HG03439 (cell line): ENCODE results near the gene AGBL1.
"Not testable (repeated sequence)": the region's sequence is repeated elsewhere in the genome, so short reads cannot be mapped to it uniquely, and the experiment has no call there.

Experiments used
- ATAC-seq: cut with Tn5 transposase; IDR thresholded peaks from one replicate; pipeline ENCODE4 v1.9.1; 2021; ENCODE audit warnings: mild to moderate bottlenecking, moderate library complexity; ENCODE audit not compliant: unreplicated experiment

The AGBL1 gene

GRCh38 chr15:86392296-86392695 lies 312.6 kb downstream of the AGBL1 start:
- no peak for ATAC-seq

DNA sequence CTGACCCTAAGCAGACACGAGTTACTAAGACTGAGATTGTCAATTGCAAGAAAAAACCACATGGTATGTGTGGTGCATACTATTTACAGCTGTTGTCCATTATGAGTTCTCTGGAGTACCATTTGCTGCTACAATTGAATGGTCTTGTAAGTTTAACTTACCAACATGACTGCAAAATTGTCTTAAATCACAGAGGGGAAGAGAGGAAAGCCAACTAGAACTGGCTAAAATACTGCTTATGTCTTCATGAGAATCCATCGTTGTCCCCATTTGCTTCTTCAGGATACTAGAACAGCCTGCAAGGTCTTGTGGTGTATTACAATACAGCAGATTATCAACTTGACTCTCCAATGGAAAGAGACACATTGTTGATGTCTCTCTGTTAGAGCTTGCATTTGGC lies 313.2 kb downstream of the AGBL1 start:
- no peak for ATAC-seq

DNA sequence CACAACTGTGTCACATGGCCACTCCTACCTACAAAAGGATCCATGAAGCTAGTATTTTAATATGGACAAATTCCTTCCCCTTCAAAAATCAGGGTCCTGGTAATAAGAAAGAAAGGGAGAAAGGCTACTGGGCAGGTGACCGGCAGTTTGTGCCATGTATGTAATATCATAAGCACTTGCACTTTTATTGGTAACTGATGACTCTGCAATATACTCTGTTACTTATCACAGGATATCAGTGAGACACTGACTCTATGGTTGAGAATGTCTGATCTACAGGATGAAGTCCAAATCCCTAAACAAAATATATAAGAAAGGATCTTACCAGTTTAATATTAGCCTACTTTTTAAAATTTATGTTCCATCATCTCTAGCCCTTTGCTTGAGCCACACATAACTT lies 315.2 kb downstream of the AGBL1 start:
- ATAC-seq, result no peak

DNA sequence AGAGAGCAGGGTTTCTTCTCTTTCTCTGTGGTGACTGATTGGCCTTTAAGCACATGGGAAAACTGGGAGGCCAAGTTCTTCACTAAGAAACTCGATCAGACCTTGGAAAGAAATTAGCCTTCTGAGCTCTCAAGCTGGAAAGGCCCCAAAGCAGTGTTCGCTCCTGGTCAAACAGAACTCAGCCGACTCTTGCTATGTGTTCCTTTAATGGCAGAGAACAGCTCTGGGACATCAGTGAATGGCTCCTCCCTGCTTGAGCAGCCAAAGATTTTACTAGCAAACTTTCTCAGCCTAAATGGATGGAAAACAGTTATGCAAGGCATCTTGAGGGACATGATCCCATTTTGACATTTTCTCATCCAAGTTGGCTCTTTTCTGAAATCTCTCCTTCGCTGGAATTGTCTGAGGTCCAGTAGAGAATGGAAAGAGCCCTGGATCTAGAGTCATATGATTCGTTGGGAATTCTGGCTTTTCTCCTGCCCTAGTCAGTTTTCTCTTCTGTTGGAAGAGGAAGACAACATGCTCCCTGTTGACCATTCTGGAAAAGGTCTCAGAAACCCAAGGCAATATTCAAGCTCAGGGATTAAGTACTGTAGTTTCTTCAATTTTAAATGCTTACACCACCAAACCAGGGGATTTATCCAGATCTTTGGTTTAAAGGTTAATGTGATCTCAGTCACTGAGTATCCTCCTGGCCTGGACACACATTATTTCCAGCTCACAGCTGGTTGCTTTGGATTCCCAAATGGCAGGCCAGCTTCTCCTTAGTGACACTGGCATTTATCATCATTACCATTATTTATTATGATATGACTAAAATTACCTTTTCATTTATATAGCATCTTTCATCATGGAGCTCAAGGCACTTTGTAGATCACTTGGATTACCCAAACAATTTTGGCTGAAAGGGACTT lies 319.6 kb downstream of the AGBL1 start:
- no peak for ATAC-seq

DNA sequence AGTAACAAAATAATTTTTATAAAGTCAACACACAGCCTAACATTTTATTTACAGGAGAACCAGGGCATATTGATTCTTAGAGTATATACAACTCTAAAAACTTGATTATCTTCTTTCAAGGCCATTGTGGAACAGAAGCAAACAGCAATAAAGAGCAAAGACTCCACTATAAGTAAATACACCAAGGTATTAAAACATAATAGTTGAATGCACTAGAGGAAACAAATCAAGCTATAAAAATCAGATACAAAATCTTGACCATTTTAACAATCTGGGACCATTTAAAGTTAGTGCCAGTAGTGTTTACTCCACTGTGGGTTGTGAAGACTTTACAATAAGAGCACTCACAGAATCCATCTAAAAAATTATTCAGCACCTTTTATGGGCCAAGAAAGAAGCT lies 323.6 kb downstream of the AGBL1 start:
- no peak for ATAC-seq

GRCh38 chr15:86403914-86404583 lies 324.4 kb downstream of the AGBL1 start:
- ATAC-seq, result no peak

DNA sequence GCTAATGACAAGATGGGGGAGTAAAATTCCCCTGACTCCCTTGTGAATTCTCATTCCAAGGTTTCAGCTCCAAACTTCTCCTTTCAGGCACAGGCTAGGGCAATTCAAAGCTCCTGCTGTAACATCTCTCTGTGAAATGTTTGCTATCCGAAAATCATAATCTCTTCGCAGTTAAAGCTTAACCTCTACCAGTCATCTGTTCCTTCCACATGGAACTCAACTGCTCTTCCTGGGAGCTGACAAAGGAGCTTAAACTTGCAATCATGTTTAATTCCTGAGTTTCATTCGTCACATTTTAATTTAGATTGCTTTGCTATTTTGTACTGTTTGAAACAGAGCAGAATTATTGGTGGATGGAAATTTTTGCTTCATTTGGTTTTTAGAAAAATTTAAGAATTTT lies 328.6 kb downstream of the AGBL1 start:
- no peak for ATAC-seq

DNA sequence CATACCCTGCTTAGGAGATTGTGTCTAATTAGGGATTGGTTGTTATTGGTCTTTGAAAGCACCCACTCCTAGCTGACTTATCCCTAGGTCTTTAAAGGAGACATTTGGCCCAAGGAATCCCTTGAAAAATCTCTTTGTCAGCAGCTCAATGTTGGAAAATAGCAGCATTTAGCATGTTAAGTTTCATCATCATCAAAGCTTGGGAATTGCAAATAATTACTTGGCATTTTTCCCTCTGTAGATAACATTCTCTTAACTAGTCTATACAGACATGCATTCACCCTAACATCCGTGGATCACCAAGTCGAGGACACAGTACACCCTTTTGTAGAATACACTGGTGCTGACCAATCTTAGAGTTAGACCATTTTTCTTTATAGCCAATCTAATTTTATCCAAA lies 332.2 kb downstream of the AGBL1 start:
- ATAC-seq, result no peak

DNA sequence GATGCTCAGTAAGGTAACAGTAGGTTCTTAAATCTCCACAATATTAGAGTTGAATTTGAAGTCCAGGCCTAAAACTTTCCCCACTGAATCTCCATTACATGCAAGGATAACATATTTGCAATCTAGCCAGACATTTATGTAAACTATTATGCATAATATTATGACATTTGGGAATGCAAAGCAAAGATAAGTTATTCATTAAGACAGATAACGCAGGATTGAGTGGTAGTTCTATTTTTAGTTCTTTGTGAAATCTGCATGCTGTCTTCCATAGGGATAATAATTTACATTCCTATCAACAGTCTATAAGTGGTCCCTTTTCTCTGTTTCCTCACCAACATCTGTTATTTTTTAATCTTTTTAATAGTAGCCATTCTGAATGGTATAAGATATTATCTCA lies 333.5 kb downstream of the AGBL1 start:
- ATAC-seq, result no peak

GRCh38 chr15:86425746-86426145 lies 346.1 kb downstream of the AGBL1 start:
- ATAC-seq, result no peak

DNA sequence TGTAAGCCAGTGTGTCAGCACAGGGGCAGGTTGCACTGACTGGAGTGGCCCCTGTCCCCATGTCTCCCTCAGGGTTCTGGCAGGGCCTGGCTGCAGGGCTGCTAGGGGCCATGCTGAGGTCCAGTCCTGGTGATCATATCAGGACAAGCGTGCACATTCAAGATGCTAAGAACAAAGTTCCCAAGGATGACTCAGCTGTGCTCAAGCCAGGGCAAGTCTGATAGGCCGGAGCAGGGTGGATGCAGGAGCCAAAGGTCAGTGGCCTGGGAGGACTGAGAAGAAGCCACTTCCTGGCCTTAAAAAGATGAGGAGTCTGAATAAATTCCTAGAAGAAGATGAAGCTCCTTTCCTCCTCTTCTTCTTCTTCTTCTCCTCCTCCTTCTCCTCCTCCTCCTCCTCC lies 353.2 kb downstream of the AGBL1 start:
- no peak for ATAC-seq

- ATAC-seq, result no peak
These were observed 354.3 kb downstream of the AGBL1 start for GRCh38 chr15:86433983-86434382.

GRCh38 chr15:86439614-86440013 lies 359.9 kb downstream of the AGBL1 start:
- no peak for ATAC-seq

GRCh38 chr15:86444527-86444926 lies 364.9 kb downstream of the AGBL1 start:
- ATAC-seq, result no peak

GRCh38 chr15:86445579-86446252 lies 366.0 kb downstream of the AGBL1 start:
- no peak for ATAC-seq

GRCh38 chr15:86446253-86446640 lies 366.6 kb downstream of the AGBL1 start:
- no peak for ATAC-seq

- ATAC-seq, result not testable (repeated sequence)
These were observed 385.9 kb downstream of the AGBL1 start for GRCh38 chr15:86465470-86466039.

DNA sequence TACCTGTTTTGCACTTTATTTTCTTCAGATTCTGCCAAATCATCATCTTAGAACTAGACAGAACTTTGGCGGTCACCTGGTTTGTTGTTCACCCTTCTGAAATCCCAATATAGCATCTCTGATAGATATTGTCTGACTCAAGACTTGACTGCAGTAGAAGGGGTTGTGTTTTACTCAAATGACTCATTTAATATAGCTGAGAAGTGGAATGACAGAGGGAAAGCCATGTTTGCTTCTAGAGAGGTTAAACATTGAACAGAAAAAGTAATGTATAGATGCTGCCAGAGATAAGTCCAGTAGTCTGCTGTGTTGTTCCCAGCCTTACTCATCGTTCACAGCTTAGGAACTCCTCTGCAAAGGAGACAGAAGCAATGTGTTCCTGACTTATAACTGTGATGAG lies 402.0 kb downstream of the AGBL1 start:
- no peak for ATAC-seq

- no peak for ATAC-seq
These were observed 404.3 kb downstream of the AGBL1 start for GRCh38 chr15:86483936-86484335.

- no peak for ATAC-seq
These were observed 408.4 kb downstream of the AGBL1 start for GRCh38 chr15:86488046-86488445.

- ATAC-seq, result no peak
These were observed 410.3 kb downstream of the AGBL1 start for GRCh38 chr15:86489981-86490380.
